HG03442 (cell line): ENCODE results near the gene NEURL2.
A peak's percentile ranks its signal among the peaks of the same experiment; 100 is the strongest.

ENCODE experiments used
- ATAC-seq: cut with Tn5 transposase; IDR thresholded peaks from one replicate; pipeline ENCODE4 v1.9.1; 2021; ENCODE audit warnings: mild to moderate bottlenecking, moderate library complexity; ENCODE audit not compliant: unreplicated experiment

The NEURL2 gene

GRCh38 chr20:45920462-45921336 is 29.7 kb upstream of the NEURL2 start:
- no peak for ATAC-seq

GRCh38 chr20:45919542-45920399 is 28.8 kb upstream of the NEURL2 start:
- ATAC-seq, result no peak

- ATAC-seq, result no peak
Observed at GRCh38 chr20:45918779-45919537, 27.9 kb upstream of the NEURL2 start.

DNA sequence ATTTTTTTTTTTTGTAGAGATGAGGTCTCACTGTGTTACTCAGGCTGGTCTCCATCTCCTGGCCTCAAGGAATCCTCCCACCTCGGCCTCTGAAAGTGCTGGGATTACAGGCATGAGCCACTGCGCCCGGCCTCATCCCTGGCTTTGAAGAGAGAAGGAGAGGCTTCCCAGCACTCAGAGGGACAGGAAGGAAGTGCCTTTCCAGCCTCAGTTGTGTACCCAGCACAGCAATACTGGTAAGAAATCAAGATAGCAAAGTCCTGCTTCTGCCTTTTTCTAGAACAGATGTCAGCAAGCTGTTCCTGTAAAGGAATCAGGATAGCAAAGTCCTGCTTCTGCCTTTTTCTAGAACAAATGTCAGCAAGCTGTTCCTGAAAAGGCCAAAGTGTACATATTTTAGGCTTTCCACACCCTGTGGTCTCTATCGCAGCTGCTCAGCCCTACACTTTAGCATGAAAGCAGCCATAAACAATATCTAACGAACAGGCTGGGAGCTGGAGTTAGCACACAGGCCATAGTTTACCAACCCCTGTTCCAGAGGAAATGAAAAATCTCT is 27.3 kb upstream of the NEURL2 start:
- ATAC-seq, result no peak

DNA sequence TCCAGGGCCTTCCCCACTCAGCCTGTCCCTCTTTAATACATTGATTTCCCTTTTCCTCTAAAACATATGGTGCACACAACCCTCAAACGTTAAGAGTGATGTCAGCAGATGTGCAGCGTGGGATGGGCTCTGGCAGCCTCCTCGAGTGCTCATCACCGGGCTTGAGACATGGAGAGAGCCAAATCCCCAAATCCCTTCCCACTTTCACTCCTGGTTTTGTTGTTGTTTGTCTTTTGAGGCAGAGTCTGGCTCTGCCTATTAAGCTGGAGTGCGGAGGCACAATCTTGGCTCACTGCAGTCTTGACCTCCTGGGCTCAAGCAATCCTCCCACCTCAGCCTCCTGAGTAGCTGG is 26.8 kb upstream of the NEURL2 start:
- no peak for ATAC-seq

- ATAC-seq, result no peak
Observed at GRCh38 chr20:45913116-45913515, 22.1 kb upstream of the NEURL2 start.

DNA sequence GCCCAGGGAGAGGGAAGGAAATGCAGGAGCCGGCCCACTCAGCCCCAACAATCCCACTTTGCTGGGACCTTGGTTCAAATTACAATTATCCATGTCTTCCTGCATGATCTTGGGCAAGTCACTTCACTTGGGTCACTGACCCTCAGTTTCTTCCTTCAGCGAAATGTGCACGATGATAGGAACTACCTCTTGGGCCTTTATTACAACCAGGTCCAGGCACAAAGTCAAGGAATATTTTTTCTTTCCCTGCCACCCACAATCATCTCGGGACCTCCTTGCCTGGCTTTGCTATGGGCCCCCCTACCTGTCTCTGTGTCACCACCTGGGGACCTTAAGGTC is 21.3 kb upstream of the NEURL2 start:
- ATAC-seq, result no peak

- ATAC-seq, result no peak
Observed at GRCh38 chr20:45911486-45912343, 20.7 kb upstream of the NEURL2 start, which contains the start of gene PLTP. TSS of gene PLTP (minus strand) at chr20:45912155. CDS start at chr20:45911452, 703 bp downstream.

DNA sequence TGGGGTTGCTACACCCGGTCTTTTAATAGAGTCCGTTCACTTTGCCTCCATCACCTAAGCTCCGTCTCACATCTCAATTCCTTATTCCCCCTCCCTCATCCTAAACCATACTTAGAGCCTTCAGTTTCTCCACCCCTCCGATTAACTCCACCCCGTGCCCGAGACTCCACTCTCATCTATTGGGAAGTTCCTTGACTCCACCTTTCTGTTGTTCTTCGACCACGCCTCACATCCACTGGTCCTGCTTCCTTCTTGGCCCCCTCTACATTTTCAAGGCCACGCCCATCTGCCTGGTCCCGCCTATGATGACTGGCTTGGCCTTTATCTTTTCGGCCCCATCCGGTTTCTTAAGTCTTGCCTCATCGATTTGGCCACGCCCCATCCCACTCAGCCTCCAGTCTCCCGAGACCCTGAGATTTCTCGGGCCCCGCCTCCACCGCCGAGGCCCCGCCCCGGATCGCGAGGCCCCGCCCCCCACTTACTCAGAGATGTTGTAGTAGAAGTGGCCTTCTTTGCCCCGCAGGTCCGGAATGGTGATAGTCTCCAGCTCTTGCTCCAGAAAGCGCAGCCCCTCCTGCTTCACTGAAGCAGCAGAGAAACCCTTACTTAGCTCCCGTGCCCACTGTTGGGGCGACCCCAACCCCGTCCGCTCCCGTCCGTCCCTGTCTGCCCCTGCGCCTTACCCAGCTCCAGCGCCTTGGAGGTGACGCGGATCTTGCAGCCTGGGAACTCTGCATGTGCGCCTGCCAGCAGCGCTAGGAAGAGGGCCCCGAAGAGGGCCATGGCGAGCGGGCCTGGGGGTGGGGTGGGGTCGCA is 19.9 kb upstream of the NEURL2 start:
- ATAC-seq, result peak; percentile 79

DNA sequence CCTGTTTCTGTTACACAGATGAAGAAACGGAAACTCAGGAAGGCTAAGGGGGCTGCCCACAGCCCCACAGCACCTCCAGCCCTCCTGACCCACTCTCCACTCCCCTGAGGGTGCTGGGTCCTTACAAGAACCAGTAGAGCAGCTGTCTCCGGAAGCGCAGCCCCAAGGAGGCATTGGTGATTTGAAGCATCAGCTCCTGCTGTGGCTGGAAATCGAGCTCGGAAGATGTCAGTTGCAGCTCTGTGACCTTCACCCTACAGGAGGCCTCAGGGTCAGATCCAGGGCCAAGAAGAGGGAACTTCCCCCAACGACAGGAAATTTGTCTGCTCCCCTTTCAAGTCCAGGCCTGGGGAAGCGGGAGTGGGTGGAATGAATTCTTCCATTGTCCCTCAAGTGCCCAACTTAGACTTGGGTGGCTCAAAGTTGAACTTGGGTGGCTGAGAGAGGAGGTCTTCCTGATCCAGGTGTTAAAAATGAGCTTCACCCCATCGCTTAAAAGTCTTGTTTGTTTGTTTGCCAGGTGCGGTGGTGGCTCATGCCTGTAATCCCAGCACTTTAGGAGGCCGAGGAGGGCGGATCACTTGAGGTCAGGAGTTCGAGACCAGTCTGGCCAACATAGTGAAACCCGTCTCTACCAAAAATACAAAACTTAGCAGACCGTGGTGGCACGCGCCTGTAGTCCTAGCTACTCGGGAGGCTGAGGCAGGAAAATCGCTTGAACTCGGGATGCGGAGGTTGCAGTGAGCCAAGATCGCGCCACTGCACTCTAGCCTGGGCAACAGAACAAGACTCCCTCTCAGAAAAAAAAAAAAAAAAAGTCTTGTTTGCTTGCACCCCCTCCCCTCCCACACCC is 19.0 kb upstream of the NEURL2 start:
- no peak for ATAC-seq

- no peak for ATAC-seq
Observed at GRCh38 chr20:45909336-45909808, 18.4 kb upstream of the NEURL2 start.

DNA sequence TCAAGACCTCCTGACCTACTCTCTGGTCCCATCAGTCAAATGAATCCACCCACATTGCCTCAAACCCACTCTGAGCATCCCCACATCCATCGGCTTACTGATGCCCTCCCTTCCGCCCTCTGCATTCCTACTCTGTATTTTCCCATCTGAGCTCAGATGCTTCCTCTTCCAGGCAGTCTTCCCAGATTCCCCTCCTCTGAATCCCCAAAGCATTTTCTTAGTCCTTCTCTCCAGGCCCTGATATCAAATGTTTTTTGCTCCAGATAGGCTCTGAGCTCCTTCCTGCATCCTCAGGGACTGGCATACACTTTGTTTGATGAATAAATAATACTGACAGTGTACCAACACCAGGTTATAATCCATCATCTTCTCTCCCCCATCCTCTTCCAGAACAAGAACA is 17.1 kb upstream of the NEURL2 start:
- no peak for ATAC-seq

DNA sequence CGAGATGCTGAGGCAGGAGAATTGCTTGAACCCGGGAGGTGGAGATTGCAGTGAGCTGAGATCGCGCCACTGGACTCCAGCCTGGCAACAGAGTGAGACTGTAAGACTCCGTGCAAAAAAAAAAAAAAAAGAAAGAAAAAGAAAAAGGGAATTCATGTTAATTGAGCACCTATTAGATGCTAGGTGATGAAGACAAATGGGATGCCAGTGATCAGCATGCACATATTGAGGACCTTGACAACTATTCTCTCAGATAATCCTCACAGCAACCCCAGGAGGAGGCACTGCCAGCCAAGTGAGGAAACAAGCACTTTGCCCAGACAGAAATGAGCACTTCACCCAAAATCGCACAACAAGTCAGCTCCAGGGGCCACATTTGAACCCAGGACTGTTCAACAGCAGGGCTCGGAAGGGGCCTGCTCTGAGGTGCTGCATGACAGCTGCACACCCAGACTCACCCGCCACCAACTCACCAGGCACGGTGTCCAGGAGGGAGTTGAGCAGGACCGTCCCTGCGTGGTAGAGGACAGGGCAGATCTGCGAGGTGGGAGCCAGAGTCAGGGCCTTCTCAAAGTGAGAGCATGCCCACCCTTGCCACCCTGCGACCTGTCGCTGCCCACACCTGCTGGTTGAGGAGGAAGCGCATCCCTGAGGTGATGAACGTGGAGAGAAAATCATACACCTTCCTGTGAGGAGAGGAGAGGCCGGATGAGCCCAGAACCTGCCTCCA is 16.4 kb upstream of the NEURL2 start:
- no peak for ATAC-seq

DNA sequence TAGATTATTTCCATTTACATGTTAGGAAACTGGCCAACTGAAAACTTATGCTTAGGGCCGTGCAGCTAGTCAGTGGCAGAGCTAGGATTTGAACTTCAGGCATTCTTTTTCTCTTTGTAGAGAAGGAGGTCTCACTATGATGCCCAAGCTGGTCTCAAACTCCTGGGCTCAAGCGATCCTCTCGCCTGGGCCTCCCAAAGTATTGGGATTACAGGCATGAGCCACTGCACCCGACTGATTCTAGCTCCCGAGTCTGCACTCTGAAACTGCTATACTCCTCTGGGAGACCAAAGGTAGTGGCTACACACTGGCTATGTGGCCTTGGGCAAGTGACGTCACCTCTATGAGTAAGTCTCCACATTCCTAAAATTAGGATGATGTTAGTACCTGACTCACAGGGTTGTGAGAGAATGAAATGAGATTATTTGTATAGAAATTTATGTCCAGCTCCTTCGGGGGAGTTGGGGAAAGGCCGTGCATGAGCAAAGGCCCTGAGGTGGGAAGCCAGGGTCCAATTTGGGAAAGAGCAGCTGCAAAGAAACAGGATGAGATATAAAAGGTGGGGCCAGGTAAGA is 14.6 kb upstream of the NEURL2 start:
- ATAC-seq, result no peak

DNA sequence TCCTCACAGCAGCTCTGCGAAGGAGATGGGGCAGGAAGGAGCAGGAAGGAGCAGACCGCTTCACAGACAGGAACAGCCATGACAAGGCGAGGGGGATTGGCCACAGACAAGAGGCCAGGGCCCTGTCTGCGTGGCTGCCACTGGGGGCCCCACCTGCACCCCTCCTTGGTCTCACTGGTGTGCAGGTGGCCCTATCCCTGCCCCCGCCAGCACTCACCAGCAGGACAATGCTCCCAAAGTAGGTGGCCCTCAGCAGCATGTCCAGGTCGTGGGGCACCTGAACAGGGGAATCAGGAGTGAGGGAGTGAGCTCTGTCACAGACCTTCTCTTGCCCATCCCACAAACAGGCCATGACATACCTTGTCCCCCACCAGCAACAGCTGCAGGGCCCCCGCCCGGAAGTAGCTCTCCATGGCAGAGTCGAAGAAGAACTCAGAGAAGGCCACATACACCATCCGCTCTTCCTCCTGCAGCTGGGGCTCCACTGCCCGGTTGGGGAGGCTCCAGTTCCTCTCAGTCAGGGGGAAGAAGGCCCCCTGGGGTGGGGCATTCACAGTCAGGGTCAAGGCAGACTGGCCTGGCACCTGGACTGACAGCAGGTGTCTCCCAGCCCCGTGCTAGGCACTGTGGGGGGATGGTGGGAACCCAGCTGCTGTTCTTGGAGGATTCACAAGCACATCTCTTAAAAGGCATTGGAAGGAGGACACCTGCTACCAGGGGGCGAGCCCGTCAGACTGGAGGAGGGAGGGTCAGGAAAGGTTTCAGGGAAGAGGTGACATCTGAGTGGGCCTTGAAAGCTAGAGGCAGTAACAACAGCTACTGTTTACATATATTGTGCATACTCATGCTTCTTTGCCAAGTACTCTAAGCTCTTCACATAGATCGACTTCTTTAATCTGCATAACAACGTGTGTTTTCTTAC is 13.8 kb upstream of the NEURL2 start:
- no peak for ATAC-seq

GRCh38 chr20:45902199-45902701 is 11.2 kb upstream of the NEURL2 start:
- no peak for ATAC-seq
